Prostate gland (tissue), 2 donors: Measurements from ENCODE around the gene GLTP.

Source experiments
- CTCF ChIP-seq, 4 experiments: fragments of 200-600 bp in 2 of 4; fragments of 450-650 bp in 2 of 4; sonication (generic) in 2 of 4; IDR thresholded peaks; 1 replicate in 3 of 4; 2 replicates in 1 of 4; pipeline ENCODE4 v1.5.1; 2016 to 2019; ENCODE audit warnings: antibody characterized with exemption in 4 of 4, mild to moderate bottlenecking in 2 of 4, moderate library complexity in 2 of 4
- POLR2AphosphoS5 ChIP-seq: sonication (generic); formaldehyde crosslinking; IDR thresholded peaks from one replicate; pipeline ENCODE4 v1.6.1; 2017; ENCODE audit warnings: antibody characterized with exemption

- no peak for TF ChIP-seq CTCF (IDR thresholded peaks at IDR 0.05)
- TF ChIP-seq POLR2AphosphoS5: no peak
These were observed 71.3 kb downstream of the GLTP start for GRCh38 chr12:109808876-109809646.
